Measurements from ENCODE around the gene FAM53B.

Gene FAM53B

DNA sequence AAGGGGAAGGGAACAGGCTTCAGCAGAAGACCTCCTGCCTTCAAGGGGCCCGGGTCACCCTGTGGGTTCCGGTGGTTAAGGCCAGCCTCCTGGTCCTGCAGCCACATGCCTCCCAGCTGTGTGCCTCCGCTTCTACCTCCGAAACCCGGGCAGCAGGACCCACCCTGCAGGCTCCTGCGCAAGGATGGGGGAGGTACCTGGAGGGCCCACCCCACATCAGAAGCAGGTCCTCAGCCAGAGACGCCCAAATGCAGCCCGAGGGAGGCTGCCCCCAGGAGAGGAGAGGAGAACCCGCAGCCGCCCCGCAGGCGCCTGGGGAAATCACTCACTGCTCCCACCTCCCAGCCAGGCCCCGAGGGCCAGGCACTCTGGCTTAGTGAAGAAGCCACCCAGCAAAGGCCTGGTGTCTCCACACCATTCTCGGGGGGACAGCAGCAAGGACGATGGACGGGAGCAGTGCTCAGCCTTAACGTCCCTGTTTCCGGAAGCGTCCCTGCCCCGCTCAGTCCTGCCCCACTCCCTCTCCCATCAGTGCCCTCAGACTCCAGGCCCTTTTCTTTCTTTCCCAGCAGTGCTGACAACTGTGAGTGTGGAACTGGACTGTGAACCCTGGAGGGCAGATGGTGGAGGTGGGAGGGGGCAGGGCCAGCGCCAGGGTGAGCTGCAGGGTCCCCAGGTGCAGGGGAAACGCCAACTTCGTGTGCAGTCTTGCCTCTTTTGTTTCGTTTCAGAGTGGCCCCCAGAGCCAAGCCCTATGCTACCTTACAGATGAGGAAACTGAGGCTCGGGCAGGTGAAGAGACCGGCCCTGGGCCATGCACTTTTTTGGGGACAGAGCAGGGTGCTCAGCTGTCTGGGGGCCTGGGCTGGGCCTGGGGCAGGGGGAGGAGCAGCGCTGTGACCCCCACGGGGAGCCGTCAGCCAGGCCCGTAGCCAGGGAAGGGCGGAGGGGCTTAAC lies 138.0 kb downstream of the FAM53B start:
- no peak for DNase-seq
- no peak overlapping the region for H2AFZ ChIP-seq (ENCODE audit: low read length)
- no peaks in the 10 kb centered on the region for H3K36me3 ChIP-seq (replicated peaks; ENCODE audit: insufficient read depth, low read length)
- no peak for TF ChIP-seq EZH2 (optimal IDR thresholded peaks at IDR 0.05; ENCODE audit: low read depth, low read length)
- TF ChIP-seq, protein P1, sequence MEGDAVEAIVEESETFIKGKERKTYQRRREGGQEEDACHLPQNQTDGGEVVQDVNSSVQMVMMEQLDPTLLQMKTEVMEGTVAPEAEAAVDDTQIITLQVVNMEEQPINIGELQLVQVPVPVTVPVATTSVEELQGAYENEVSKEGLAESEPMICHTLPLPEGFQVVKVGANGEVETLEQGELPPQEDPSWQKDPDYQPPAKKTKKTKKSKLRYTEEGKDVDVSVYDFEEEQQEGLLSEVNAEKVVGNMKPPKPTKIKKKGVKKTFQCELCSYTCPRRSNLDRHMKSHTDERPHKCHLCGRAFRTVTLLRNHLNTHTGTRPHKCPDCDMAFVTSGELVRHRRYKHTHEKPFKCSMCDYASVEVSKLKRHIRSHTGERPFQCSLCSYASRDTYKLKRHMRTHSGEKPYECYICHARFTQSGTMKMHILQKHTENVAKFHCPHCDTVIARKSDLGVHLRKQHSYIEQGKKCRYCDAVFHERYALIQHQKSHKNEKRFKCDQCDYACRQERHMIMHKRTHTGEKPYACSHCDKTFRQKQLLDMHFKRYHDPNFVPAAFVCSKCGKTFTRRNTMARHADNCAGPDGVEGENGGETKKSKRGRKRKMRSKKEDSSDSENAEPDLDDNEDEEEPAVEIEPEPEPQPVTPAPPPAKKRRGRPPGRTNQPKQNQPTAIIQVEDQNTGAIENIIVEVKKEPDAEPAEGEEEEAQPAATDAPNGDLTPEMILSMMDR (IDR thresholded peaks at IDR 0.05; ENCODE audit: low read length) = no peak
- no peak for TF ChIP-seq EZH2phosphoT487 (IDR thresholded peaks at IDR 0.05; ENCODE audit: low read length)
- H3K27ac ChIP-seq (ENCODE audit: low read length) = no peak overlapping the region
- H3K79me2 ChIP-seq (ENCODE audit: low read length) = no peaks in the 10 kb centered on the region
- H3K4me3 ChIP-seq (ENCODE audit: low read length) = no peak overlapping the region
- H4K20me1 ChIP-seq (ENCODE audit: insufficient read depth, low read length) = no peaks in the 10 kb centered on the region
- H3K9ac ChIP-seq (ENCODE audit: low read length) = no peak overlapping the region
- H3K9me3 ChIP-seq (replicated peaks; ENCODE audit: insufficient read depth, low read length) = no peaks in the 10 kb centered on the region
- no peaks in the 10 kb centered on the region for H3K9me2 ChIP-seq (replicated peaks; ENCODE audit: insufficient read depth, low read length)
- no peaks in the 10 kb centered on the region for H3F3A ChIP-seq (ENCODE audit: insufficient read depth, low read length)
- no peaks in the 10 kb centered on the region for H3K27me3 ChIP-seq (replicated peaks; ENCODE audit: insufficient read depth, low read length)
- H3K4me2 ChIP-seq (ENCODE audit: low read depth, low read length) = no peak overlapping the region
- H3K4me1 ChIP-seq (ENCODE audit: low read length) = no peaks in the 10 kb centered on the region

- Histone ChIP-seq H3F3A (ENCODE audit: insufficient read depth, low read length) (no peaks in the 10 kb centered on the region), H3K4me3 (ENCODE audit: low read length) (no peak overlapping the region), H3K36me3 (replicated peaks; ENCODE audit: insufficient read depth, low read length) (no peaks in the 10 kb centered on the region), H3K9me2 (replicated peaks; ENCODE audit: insufficient read depth, low read length) (no peaks in the 10 kb centered on the region), H2AFZ (ENCODE audit: low read length) (no peak overlapping the region), H3K4me1 (ENCODE audit: low read length) (no peaks in the 10 kb centered on the region), H3K27ac (ENCODE audit: low read length) (no peak overlapping the region), H4K20me1 (ENCODE audit: insufficient read depth, low read length) (no peaks in the 10 kb centered on the region), H3K9ac (ENCODE audit: low read length) (no peak overlapping the region), H3K79me2 (ENCODE audit: low read length) (no peaks in the 10 kb centered on the region), H3K9me3 (replicated peaks; ENCODE audit: insufficient read depth, low read length) (no peaks in the 10 kb centered on the region), H3K27me3 (replicated peaks; ENCODE audit: insufficient read depth, low read length) (no peaks in the 10 kb centered on the region), H3K4me2 (ENCODE audit: low read depth, low read length) (no peak overlapping the region)
- DNase-seq = no peak
- TF ChIP-seq, protein P1 (IDR thresholded peaks at IDR 0.05; ENCODE audit: low read length) = no peak
- no peak for TF ChIP-seq EZH2phosphoT487 (IDR thresholded peaks at IDR 0.05; ENCODE audit: low read length)
- no peak for TF ChIP-seq EZH2 (optimal IDR thresholded peaks at IDR 0.05; ENCODE audit: low read depth, low read length)
Observed at GRCh38 chr10:124605481-124605855, 138.7 kb downstream of the FAM53B start.

DNA sequence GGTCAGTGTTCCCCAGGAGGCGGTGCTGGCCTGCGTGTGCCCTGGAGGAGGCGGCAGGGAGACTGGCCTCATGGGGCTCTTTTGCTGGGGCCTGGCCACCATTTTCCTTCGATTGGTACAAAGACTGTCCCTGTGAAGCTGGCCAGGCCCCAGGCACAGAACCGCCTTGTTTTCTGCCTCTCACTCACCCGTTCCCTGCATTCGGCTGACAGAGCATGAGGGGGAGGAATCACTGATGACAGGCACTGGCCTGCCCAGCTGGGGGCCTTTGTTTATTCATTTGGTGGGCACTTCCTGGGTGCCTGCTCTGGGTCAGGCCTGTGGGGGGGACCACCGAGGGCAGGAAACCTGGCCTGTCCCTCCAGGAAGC lies 139.2 kb downstream of the FAM53B start:
- Histone ChIP-seq H3F3A (ENCODE audit: insufficient read depth, low read length) (no peaks in the 10 kb centered on the region), H3K4me3 (ENCODE audit: low read length) (no peak overlapping the region), H4K20me1 (ENCODE audit: insufficient read depth, low read length) (no peaks in the 10 kb centered on the region), H3K79me2 (ENCODE audit: low read length) (no peaks in the 10 kb centered on the region), H3K36me3 (replicated peaks; ENCODE audit: insufficient read depth, low read length) (no peaks in the 10 kb centered on the region), H3K27me3 (replicated peaks; ENCODE audit: insufficient read depth, low read length) (no peaks in the 10 kb centered on the region), H3K27ac (ENCODE audit: low read length) (no peak overlapping the region), H3K4me1 (ENCODE audit: low read length) (no peaks in the 10 kb centered on the region), H3K9me2 (replicated peaks; ENCODE audit: insufficient read depth, low read length) (no peaks in the 10 kb centered on the region), H2AFZ (ENCODE audit: low read length) (no peak overlapping the region), H3K9ac (ENCODE audit: low read length) (no peak overlapping the region), H3K4me2 (ENCODE audit: low read depth, low read length) (no peak overlapping the region), H3K9me3 (replicated peaks; ENCODE audit: insufficient read depth, low read length) (no peaks in the 10 kb centered on the region)
- TF ChIP-seq, protein P1 (IDR thresholded peaks at IDR 0.05; ENCODE audit: low read length) = no peak
- TF ChIP-seq EZH2phosphoT487 (IDR thresholded peaks at IDR 0.05; ENCODE audit: low read length) (no peak), EZH2 (optimal IDR thresholded peaks at IDR 0.05; ENCODE audit: low read depth, low read length) (no peak)
- DNase-seq = no peak

Measured in MM.1S (cell line).